Dendritic cell treated with granulocyte-macrophage colony-stimulating factor and Interleukin-4, amounts not matched to agents 40 ng/mL and 50 ng/mL, for 4 days (primary cell): Measurements from ENCODE around the gene ME3.
A peak's percentile ranks its signal among the peaks of the same experiment; 100 is the strongest.
"Not testable (repeated sequence)": the region's sequence is repeated elsewhere in the genome, so short reads cannot be mapped to it uniquely, and the experiment has no call there.

ENCODE experiments used
- H3K27ac Mint-ChIP-seq: one replicate; pipeline ENCODE4 v1.8.0; 2022; ENCODE audit warnings: mild to moderate bottlenecking, mixed read lengths
- H3K27me3 Mint-ChIP-seq: one replicate; pipeline ENCODE4 v1.8.0; 2022; ENCODE audit warnings: mild to moderate bottlenecking, mixed read lengths
- H3K36me3 Mint-ChIP-seq: one replicate; pipeline ENCODE4 v1.8.0; 2022; ENCODE audit warnings: low read depth, mixed read lengths
- H3K4me1 Mint-ChIP-seq: one replicate; pipeline ENCODE4 v1.8.0; 2022; ENCODE audit warnings: low read depth, mixed read lengths
- H3K4me3 Mint-ChIP-seq: one replicate; pipeline ENCODE4 v1.8.0; 2022; ENCODE audit warnings: mild to moderate bottlenecking, moderate library complexity, mixed read lengths
- H3K9me3 Mint-ChIP-seq: one replicate; pipeline ENCODE4 v1.8.0; 2022; ENCODE audit warnings: mixed read lengths
- intact Hi-C: fragments of 100-400 bp; cut with micrococcal nuclease; formaldehyde crosslinking; loops from one replicate; pipeline ENCODE4 v1.15.0; 2022

The ME3 gene

GRCh38 chr11:86446163-86446923, 226.1 kb downstream of the ME3 start:
- no peaks in the 10 kb centered on the region for H3K27me3 Mint-ChIP-seq
- H3K4me1 Mint-ChIP-seq: no peaks in the 10 kb centered on the region
- intact Hi-C loops: no loop called here
- no peak overlapping the region for H3K4me3 Mint-ChIP-seq
- H3K27ac Mint-ChIP-seq: no peak overlapping the region
- no peaks in the 10 kb centered on the region for H3K9me3 Mint-ChIP-seq
- H3K36me3 Mint-ChIP-seq: no peaks in the 10 kb centered on the region

DNA sequence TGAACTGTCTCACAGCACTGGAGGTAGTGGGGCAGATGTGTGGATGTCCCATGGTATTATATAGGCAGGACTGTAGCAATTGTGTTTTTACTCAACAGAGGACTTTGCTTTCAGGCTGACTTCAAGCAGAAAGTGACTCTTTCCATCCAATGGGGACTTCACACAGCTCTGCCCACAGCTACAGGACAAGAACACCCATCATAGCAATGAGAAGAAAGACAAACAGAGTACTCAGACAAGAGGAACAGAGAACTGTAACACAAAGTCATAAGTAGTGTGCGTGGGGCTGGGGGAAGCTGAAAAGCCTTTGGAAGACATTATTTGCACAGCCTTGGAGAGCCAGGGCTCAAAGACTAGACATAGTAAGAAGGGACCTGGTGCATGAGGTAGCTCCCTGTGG, 227.4 kb downstream of the ME3 start:
- no peak overlapping the region for H3K27ac Mint-ChIP-seq
- no peak overlapping the region for H3K4me3 Mint-ChIP-seq
- intact Hi-C loops: no loop called here

GRCh38 chr11:86443415-86443814, 229.0 kb downstream of the ME3 start:
- no peaks in the 10 kb centered on the region for H3K36me3 Mint-ChIP-seq
- no peaks in the 10 kb centered on the region for H3K9me3 Mint-ChIP-seq
- intact Hi-C loops: no loop called here
- H3K27me3 Mint-ChIP-seq: no peaks in the 10 kb centered on the region
- no peak overlapping the region for H3K27ac Mint-ChIP-seq
- no peak overlapping the region for H3K4me3 Mint-ChIP-seq
- H3K4me1 Mint-ChIP-seq: peaks cover 10% of the 10 kb centered on the region

More for the DNA sequence above, 227.4 kb downstream of the ME3 start:
- Mint-ChIP-seq H3K4me1 (peaks cover 5% of the 10 kb centered on the region), H3K36me3 (no peaks in the 10 kb centered on the region), H3K9me3 (no peaks in the 10 kb centered on the region), H3K27me3 (no peaks in the 10 kb centered on the region)

- no peak overlapping the region for H3K27ac Mint-ChIP-seq
- H3K9me3 Mint-ChIP-seq: no peaks in the 10 kb centered on the region
- intact Hi-C loops: no loop called here
- H3K4me3 Mint-ChIP-seq: no peak overlapping the region
- peaks cover 11% of the 10 kb centered on the region for H3K4me1 Mint-ChIP-seq
- no peaks in the 10 kb centered on the region for H3K36me3 Mint-ChIP-seq
- no peaks in the 10 kb centered on the region for H3K27me3 Mint-ChIP-seq
Measured at GRCh38 chr11:86442827-86443226, 229.6 kb downstream of the ME3 start.

- Mint-ChIP-seq H3K4me3 (no peak overlapping the region), H3K4me1 (peaks cover 11% of the 10 kb centered on the region), H3K27ac (no peak overlapping the region), H3K36me3 (no peaks in the 10 kb centered on the region), H3K27me3 (no peaks in the 10 kb centered on the region), H3K9me3 (no peaks in the 10 kb centered on the region)
- intact Hi-C loops: no loop called here
Measured at GRCh38 chr11:86442420-86442819, 230.0 kb downstream of the ME3 start.

GRCh38 chr11:86440843-86441242, 231.6 kb downstream of the ME3 start:
- no peaks in the 10 kb centered on the region for H3K36me3 Mint-ChIP-seq
- intact Hi-C loops: no loop called here

GRCh38 chr11:86440305-86440716, 232.1 kb downstream of the ME3 start:
- no peak overlapping the region for H3K4me3 Mint-ChIP-seq
- H3K36me3 Mint-ChIP-seq: no peaks in the 10 kb centered on the region
- intact Hi-C loops: no loop called here
- H3K4me1 Mint-ChIP-seq: peaks cover 11% of the 10 kb centered on the region
- H3K9me3 Mint-ChIP-seq: no peaks in the 10 kb centered on the region
- H3K27me3 Mint-ChIP-seq: no peaks in the 10 kb centered on the region
- H3K27ac Mint-ChIP-seq: no peak overlapping the region

More at GRCh38 chr11:86440843-86441242, 231.6 kb downstream of the ME3 start:
- H3K4me3 Mint-ChIP-seq: no peak overlapping the region
- peak overlapping the region; percentile 16 for H3K27ac Mint-ChIP-seq
- peaks cover 11% of the 10 kb centered on the region for H3K4me1 Mint-ChIP-seq
- H3K9me3 Mint-ChIP-seq: no peaks in the 10 kb centered on the region
- no peaks in the 10 kb centered on the region for H3K27me3 Mint-ChIP-seq

GRCh38 chr11:86438685-86439084, 233.7 kb downstream of the ME3 start:
- no peak overlapping the region for H3K27ac Mint-ChIP-seq
- no peak overlapping the region for H3K4me3 Mint-ChIP-seq
- intact Hi-C loops: no loop called here
- no peaks in the 10 kb centered on the region for H3K36me3 Mint-ChIP-seq
- no peaks in the 10 kb centered on the region for H3K9me3 Mint-ChIP-seq
- peaks cover 11% of the 10 kb centered on the region for H3K4me1 Mint-ChIP-seq
- no peaks in the 10 kb centered on the region for H3K27me3 Mint-ChIP-seq

DNA sequence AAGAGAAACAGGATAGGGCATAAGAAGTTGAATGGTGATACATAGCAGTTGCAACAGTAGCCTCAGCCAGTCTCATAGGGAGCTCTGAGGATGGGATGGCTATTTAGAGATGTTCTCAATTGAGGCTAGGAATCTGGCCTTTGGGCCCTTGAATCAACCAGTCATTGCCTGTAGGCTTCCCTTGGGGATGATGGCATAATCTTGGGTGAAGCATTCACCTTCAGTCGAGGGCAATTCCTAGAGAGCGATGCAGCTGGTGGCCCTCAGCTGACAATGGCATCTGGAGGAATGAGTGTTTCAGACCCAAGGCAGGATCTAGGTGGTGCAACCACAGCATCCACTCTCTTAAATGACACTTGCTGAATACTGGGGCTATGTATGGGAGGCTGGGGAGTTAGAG, 236.7 kb downstream of the ME3 start:
- Mint-ChIP-seq H3K27ac (no peak overlapping the region), H3K4me1 (peaks cover 9% of the 10 kb centered on the region), H3K27me3 (no peaks in the 10 kb centered on the region), H3K4me3 (no peak overlapping the region), H3K36me3 (no peaks in the 10 kb centered on the region), H3K9me3 (peaks cover 23% of the 10 kb centered on the region)
- intact Hi-C loops: no loop called here

GRCh38 chr11:86433361-86434095, 238.9 kb downstream of the ME3 start:
- H3K4me1 Mint-ChIP-seq, H3K27ac Mint-ChIP-seq, H3K27me3 Mint-ChIP-seq, H3K36me3 Mint-ChIP-seq, H3K4me3 Mint-ChIP-seq, intact Hi-C loops: not testable (repeated sequence)
- peaks cover 33% of the 10 kb centered on the region for H3K9me3 Mint-ChIP-seq

DNA sequence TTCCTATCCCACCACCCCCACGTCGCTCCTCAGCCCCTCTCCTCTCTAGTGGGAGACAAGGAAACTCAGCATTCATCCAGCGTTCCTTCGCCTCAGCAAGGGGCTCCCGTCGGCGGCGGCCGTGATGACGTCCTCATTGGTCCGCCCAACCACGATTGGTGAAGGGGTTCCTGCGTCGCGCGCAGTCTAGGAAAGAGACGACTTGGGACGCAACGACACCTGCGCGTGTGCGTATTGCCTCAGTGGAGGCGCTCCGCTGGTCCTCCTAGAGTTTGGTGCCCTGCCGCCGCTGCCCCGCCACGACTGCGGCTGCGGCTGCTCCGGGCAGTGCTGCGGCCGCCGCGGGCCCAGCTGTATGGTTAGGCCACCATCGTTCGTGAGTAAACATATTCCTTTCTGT, 241.2 kb downstream of the ME3 start:
- Mint-ChIP-seq H3K9me3 (peaks cover 37% of the 10 kb centered on the region), H3K36me3 (no peaks in the 10 kb centered on the region), H3K4me3 (no peak overlapping the region), H3K27ac (no peak overlapping the region), H3K4me1 (no peaks in the 10 kb centered on the region), H3K27me3 (no peaks in the 10 kb centered on the region)
- intact Hi-C loops: no loop called here

GRCh38 chr11:86427441-86427840, 245.0 kb downstream of the ME3 start:
- H3K27ac Mint-ChIP-seq: no peak overlapping the region
- no peaks in the 10 kb centered on the region for H3K36me3 Mint-ChIP-seq
- H3K27me3 Mint-ChIP-seq: no peaks in the 10 kb centered on the region
- H3K4me1 Mint-ChIP-seq: no peaks in the 10 kb centered on the region
- H3K4me3 Mint-ChIP-seq: no peak overlapping the region
- intact Hi-C loops: no loop called here
- peaks cover 38% of the 10 kb centered on the region for H3K9me3 Mint-ChIP-seq

GRCh38 chr11:86423488-86423887, 248.9 kb downstream of the ME3 start:
- H3K27me3 Mint-ChIP-seq, intact Hi-C loops, H3K27ac Mint-ChIP-seq, H3K36me3 Mint-ChIP-seq, H3K4me3 Mint-ChIP-seq: not testable (repeated sequence)
- Mint-ChIP-seq H3K4me1 (peaks cover 10% of the 10 kb centered on the region), H3K9me3 (peaks cover 10% of the 10 kb centered on the region)

DNA sequence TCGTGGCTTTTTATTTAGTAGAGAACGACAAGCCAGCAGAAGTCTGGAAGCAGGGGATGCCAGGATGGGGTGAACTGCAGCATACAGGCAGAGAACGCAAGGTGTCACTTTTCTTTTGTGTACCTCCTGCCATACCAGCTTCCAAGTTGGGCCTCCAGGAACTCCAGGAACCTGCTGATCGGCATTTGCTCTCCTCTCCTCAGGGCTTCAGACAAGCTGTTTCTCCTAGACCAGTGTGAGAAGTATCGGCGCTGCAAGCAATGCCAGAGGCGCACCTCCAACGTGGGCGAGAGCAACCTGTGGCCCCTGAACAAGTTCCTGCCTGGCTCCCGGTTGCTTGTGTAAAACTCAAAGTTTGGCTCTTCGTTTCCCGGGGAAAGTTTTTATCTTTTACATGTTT, 250.0 kb downstream of the ME3 start:
- no peak overlapping the region for H3K4me3 Mint-ChIP-seq
- intact Hi-C loops: no loop called here
- H3K4me1 Mint-ChIP-seq: peaks cover 13% of the 10 kb centered on the region
- no peak overlapping the region for H3K27ac Mint-ChIP-seq
- H3K27me3 Mint-ChIP-seq: no peaks in the 10 kb centered on the region
- peaks cover 9% of the 10 kb centered on the region for H3K9me3 Mint-ChIP-seq
- no peaks in the 10 kb centered on the region for H3K36me3 Mint-ChIP-seq
